GM19452 (cell line): ENCODE data around the gene UBASH3B.

Experiments
- ATAC-seq: cut with Tn5 transposase; IDR thresholded peaks from one replicate; pipeline ENCODE4 v1.9.1; 2021; ENCODE audit not compliant: unreplicated experiment

The UBASH3B gene

DNA sequence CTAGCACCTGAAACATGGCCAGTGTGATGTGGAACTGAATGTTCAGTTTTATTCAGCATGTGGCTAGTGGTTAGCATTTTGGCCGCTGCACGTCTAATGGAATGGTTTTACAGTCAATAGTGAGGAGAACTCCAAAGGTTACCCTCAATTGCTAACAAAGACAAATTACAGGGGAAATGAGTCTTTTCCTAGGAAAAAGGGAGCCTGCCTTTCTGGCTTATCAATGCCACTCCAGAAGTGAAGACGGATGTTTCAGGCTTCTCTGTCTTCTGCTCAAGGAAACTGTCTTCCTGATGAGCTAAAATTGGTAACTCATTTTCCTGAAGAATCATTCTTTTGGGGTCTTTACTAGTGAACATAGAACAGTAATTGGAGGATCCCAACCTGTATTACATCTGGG lies 98.5 kb downstream of the UBASH3B start:
- ATAC-seq: no peak

DNA sequence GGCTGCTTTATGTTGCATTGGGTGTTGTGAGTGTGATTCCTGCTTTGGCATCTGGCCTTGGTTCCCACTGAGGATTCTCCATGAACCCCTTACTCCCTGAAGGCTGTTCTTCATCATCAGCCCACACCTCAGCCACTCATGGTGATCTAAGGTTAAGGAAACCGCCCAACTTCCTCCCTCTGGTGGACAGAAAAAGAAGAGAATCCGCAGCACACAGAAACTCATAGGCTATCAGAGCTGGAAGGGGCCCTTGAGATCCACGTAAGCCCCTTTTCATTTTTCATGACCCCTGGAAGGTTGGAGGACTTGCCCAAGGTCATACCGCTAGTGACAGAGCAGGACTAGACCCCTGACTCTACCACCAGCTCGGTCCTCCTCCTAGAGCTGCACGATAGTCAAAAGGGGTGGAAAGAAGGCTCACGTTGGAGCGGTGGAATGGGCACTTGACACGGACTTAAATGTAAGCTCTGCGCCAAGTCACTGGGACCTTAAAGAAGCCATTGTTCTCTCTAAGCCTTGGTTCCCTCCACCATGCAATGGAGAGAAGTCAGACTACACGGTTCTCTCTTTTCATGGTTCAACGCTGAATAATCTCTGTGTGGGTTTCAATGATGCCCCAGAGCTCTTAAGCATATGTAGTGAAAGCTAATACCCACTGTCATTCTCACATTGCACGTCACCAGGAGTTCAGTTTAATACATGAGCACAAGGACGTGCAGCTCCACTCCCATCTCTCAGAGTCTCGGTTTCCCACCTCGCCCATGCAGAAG lies 99.2 kb downstream of the UBASH3B start:
- no peak for ATAC-seq

DNA sequence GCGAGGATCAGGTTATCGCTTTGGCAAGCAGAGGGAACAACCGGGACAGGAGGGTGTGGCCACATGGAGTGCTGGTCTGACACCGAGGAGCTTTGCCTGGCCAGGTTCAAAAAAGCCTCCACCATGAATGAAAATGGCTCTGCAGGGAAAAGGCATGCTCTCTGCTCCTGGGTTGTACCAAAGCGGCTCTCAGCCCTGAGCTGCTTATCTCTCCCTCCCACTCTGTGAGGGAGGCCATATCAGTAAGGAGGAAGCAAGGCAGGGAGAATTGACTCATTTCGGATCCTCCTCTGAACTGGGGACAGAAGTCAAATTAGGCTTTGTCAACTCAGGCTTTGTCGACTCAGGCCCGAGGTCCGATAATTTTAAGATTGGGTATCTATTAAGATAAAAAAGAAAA lies 99.9 kb downstream of the UBASH3B start:
- no peak for ATAC-seq

DNA sequence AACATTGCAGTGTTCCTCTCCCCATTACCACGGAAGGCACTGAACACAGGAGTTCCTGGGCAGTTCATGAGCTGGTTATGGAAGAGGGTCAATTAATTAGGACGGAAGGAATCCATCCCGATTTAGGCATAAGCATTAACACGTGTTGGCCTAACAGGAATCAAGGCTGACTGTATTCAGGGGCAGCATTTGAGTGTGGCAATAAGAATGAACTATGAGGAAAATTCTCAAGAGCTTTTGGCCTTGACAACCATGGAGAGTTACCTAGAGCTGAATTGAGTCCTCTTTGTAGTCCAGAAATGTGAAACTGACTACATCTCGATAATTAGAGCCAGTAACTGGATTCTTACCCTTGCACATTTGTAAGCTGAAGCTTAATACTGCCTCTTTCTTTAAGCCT lies 100.4 kb downstream of the UBASH3B start:
- ATAC-seq: no peak

DNA sequence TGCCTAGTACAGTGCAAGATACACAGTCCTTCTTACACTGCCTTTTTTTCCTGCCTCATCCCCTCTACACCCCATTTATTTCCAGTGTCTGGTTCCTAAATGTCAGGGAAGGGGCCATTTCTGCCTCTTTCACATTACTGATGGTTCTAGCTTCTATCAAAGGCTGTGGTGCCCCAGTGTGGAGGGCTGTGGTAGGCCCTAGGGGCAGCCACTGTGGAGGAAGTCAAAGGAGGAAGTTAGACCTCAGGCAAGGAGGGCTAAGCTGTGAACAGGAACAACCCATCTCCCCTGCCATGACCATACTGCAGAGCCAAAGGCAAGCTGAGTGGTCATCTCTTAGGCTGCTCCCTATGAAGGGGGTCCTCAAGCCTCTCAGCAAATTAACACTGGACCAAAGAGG lies 100.9 kb downstream of the UBASH3B start:
- peak; percentile 73 for ATAC-seq

DNA sequence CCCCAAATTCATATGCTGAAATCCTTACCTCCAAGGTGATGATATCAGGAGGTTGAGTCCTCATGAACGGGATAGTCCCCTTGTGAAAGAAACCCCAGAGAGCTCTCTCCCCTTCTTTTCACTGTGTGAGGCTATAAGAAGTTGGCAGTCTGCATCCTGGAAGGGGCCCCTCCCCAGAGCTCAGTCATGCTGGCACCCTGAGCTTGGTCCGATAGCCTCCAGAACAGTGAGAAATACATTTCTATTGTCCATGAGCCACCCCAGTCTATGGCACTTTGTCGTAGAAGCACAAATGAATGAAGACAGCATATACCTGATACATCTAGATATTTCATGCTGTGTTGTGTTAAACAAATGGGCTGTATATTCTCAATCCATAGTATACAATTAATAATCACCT lies 101.7 kb downstream of the UBASH3B start:
- ATAC-seq: no peak

DNA sequence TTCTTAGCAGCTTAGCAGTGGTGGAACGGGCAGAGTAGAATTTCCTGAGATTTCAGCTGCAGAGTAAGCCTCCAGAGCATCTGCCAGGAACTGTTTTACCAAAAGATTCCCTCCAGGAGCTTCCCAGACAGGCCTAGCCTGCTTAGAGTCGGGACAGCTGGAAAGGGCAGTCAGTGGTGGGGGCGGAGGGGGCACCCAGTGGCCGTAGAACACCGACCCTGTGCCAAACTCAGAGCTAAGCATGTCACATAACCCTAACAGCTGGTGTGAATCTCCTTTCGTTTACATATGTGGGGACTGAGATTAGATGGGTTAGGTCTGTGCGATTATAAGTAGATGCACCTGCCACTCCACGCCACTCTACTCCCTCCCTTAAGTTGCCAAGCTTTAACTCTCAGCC lies 102.8 kb downstream of the UBASH3B start:
- ATAC-seq: no peak

DNA sequence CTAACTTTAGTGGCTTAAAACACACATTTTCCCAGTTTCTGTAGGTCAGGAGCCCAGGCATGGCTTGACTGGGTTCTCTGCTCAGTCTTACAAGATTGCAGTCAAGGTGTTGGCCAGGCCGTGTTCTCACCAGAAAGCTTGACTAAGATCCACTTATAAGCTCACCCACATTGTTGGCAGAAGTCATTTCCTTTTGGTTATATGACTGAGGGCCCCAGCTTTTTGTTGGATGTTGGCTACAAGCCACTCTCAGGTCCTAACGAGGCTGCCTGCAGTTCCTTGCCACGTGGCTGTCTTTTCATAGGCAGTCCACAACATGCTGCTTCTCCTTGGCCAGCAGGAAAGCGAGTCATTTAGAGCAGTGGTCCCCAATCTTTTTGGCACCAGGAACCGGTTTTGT lies 103.5 kb downstream of the UBASH3B start:
- ATAC-seq: no peak

DNA sequence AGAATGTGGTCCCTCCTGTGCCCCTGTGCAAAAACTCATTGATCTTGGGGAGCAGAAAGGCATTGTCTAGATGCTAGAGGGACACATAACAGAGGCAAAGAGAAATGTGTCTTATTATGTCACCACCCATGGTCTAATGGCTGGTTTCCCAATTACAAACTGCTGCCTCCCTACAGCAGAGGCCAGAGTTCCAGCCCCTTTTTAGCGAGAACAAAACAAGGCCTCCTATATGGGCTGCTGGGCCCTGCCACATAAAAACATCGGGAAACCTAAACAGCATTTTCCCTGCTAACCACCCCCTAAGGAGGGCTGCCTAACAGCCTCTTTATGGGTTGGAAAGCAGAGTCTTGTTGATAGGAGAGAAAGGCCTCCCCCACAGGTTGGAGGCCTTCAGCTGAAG lies 107.6 kb downstream of the UBASH3B start:
- no peak for ATAC-seq

DNA sequence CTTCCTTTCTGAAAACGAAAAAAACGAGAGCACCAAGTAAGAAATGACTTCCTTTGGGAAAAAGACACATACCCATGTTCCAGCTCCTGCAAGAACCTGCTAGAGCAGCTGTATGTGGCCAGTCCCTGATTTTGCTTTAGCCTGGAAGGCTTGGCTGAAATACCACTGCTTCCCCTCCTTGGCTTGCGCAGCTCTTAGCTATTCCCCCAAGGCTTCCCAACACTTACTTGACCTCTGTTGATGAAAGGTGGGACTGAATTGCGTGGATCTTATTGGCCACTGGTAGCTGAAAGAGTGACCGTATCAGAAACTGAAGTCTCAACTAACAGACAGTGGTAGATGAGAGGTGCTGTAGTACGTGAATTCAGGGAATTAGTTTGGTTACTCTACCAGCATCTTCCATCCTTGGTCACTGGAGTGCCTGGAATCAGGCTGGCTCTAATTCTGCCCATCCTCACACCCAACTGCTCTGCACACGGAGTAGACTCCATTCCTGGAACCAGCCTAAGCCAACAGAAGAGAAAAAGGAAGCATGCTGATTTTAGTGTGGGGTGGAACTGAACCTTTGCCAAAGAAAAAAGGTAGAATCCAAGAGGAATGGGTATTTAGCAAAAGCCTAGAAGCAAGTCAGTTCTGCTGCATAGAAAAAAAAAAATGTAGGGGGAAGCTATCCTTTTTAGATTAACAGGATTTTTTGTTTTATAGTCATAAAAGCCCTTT lies 109.0 kb downstream of the UBASH3B start:
- no peak for ATAC-seq

DNA sequence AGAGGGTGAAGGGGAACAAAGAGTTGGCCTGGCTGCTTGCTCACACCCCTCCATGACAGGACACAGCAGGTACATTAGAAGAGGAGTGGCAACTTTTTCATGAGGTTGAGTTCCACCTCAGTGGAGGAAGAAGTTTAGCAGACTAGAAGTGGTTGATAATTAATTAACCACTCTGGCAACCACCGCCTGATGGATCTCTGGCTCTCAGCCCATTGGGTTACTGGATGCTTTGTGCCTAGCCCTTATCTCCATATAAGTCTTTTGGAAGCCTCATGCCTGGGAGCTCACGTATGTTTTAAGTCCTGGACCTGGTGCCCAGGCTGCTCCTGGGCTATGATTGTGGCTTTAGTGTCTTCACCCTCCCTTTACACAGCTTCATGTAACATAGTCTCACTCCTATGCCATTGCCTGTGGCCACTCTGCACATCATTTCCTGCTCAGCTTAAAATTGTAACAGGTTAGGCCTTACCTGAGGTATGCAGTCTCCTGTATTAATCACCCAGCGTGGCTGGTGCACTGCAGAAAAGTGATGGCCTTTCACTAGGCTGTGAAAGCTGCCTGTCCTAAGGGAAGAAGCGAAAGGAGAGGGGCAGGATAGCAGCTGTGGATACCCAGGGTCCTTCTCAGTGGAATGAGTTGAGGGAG lies 110.1 kb downstream of the UBASH3B start:
- no peak for ATAC-seq

DNA sequence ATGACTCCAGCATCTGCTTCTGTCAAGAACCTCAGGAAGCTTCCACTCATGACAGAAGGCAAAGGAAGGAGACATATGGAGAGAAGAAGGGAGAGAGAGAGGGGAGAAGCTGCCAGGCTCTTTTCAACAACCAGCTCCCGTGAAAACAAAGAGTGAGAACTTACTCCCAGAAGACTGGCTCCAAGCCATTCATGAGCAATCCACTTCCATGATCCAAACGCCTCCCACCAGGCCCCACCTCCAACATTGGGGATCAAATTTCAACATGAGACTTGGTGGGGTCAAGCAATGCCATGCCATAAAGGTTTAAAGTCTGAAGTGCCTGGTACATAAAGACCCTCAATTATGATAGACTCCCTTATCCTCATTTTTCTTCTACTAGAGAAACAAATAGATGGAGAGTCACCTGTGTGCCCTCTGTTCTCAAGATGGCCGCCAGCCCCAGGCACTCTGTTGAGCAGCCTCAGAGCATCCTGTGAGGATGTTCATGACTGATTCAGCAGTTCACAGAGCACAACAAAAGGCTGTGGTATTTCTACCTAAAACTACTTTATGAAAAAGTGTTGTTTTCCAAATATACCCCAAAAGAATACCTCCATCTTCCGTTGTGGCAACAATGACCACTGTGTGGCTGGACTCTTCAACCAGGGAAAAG lies 113.7 kb downstream of the UBASH3B start:
- no peak for ATAC-seq

DNA sequence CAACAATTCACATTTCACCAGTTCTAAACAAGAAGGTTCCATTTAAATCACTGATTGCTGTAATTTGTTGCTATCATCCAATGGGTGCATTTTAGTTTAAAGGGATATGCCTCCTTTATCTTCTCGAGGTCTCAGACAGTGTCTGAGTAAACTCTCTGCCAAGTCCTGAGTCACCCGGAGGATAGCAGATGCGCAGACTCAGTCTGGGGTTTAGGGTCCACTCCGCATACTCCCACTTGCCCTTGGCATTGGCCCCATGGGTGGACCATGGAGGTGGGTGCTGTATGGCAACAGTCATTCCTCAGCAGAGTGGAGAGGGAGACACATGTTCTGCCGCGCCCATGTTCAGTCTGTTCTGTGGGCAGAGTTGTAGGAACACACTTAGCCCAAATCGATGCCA lies 117.4 kb downstream of the UBASH3B start:
- no peak for ATAC-seq

DNA sequence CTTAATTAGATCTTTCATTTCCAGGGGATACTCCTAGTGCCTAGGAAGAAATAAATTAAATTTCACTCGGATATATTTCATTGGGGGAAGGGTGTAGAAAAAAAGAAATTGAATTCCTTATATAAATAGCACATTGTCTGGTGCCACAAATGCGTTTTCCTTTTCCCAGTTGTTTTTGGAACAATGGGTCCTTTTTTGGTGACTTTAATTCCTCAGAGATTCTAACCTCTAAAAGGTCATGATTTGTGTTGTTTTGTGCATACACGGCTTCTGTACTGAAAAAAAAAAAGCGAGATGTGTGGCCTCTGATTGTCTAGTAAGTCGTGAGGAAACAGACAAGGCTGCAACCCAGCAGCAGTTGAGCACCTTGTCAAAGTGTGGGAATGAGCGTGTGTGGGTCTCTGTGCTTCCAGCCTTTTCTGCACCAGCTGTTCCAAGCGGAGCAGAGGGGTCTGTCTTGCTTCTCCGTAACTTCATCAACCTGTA lies 118.3 kb downstream of the UBASH3B start:
- no peak for ATAC-seq

DNA sequence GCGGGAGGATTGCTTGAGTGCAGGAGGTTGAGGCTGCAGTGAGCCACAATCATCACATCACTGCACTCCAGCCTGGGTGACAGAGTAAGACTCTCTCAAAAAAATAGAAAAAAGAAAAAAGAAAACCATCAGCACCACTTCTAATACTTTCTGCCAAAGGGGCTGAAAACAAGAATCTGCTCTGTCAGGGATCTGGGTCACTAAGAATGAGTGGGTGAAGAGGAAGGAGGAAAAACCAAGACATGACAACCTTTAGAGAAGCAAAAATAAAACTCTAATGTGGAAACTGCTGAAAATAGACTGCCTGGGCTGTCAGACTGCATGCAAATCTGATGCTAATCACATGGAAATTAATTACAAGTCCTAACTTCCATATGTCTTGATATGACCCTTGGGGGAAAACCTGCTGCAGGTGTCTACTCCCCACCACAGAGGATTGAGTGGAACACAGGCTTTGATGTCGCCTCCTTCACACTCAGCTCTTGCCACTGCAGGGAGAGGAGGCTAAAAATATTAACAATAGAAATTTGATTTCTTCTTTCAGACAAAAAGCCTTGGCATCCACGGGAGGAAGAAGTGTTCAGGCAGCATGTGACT lies 120.3 kb downstream of the UBASH3B start:
- no peak for ATAC-seq

DNA sequence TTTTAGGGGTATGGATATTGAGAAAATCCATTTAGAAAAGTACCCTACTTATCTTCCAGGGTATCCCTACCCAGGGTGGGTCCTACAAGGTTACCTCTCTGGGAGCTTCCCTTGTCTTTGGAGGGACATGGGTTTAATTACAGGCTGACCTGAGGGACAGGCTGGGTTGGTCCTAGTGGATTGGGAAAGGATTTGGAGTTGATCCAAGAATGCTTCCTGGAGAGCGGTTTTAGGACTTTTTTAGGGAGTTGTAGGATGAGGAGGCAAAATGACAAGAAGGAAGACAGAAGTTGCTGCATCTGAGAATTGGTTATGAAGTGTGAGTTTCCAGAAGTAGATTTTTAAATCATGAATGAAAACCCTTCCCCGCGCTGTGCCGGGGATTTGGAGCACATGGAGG lies 121.0 kb downstream of the UBASH3B start:
- ATAC-seq: no peak

DNA sequence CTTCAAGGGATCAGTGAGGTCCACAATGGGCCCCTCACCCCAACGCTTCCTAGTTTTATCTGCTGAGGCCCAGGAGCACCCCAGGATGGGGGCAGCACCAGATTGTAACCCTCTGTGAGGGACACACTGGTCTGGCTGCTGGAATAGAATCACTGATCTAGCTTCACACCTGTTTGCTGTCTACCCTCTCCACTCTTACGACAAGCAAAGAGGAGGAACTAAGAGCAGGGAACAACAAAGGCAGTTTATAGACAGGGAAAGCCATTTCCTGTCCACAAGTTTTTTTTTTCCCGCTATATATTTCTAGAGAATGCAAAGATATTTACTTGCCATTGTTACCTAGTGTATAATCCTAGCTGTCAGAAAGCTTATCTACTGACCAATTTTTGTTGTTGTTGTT lies 121.8 kb downstream of the UBASH3B start:
- no peak for ATAC-seq

DNA sequence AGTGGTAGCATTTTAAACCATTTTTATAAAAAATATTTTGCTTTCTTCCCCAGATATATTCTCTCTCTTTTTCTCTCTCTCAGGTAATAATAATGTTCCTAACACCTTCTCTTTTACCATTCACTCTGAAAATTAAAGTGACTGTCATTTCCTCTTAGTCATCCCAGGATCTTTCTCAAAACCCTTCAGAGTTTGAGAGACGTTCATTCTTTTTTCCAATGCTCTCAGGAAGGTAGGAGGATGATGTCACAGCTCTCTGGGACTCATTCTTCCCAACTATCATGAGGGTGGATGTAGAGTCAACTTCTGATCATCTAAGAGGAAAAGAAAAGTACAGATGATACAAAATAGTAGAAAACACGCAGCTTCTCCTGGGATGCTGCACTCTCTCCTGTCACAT lies 122.6 kb downstream of the UBASH3B start:
- no peak for ATAC-seq

DNA sequence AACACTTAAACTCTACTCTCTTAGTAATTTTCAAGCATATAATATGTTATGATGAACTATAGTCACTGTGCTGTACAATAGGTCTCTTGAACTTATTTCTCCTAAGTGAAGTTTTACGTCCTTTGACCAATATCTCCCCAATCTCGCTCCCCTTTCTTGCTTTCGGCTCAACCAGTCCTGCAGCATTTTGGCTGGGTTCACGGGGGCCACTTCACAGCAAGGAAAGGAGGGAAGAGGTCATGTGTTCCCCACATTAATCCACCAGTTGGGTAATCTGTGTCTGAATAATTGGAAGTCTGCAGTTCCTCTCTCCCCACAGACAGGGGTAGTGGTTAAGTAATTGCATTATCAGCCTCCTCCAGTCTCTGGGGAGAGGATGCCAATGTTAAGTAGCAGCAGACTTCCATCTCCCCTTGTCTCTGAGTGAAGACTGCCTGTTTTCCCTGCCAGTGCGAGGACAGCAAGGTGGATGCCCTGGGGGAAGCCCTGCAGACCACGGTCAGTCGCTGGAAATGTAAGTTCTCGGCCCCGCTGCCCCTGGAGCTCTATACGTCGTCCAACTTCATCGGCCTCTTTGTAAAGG lies 123.6 kb downstream of the UBASH3B start:
- ATAC-seq: no peak

DNA sequence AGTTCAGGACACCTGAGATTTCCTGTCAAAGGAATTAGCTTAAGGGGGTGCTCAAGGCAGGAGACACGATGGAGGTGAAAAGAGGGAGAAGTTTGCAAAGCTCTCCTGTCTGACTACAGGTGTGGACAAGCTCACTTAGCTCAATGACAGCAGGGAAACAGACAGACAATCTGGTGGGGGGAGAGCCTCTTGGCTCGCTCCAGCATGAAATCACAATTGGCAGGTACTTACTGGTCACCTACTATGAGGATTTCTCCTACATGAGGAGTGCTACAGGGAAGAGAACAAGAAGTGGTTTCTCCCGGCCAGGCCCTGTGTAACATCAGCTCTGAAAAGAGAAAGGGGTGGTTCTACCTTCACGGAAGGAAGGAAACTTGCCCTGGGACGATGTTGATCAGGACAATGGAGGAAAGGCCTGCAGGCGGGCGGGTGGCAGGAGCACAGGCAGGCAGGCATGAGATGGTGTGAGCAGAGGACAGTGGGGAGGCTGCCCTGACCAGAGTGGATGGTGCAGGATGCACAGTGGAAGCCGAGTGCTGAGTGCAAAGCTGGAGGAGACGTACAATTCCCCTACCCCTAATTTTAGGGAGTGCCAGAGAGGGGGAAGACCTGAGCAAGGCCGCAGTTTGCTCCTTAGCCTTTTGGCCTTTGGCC lies 124.9 kb downstream of the UBASH3B start:
- no peak for ATAC-seq
